ENCODE measurements around the gene NOVA1. TPM values are rescaled to one million over a fixed set of nuclear protein-coding genes. Genes with fewer than 3 reads are reported as not detected.

Gene NOVA1
- total RNA-seq, 1 experiment from 2014 or later: not detected

GRCh38 chr14:26448181-26448855 is 149.5 kb downstream of the NOVA1 start:
- CTCF ChIA-PET: no interaction called here

GRCh38 chr14:26444822-26445221 is 153.0 kb downstream of the NOVA1 start:
- no peak overlapping the region for H3K27ac Mint-ChIP-seq (ENCODE audit: unreplicated experiment)
- no peaks in the 10 kb centered on the region for H3K36me3 Mint-ChIP-seq (ENCODE audit: insufficient read depth, unreplicated experiment)
- intact Hi-C loops (cut with micrococcal nuclease; ENCODE audit: unreplicated experiment): no loop called here
- no TSS peak for BruUV-seq (replicated peaks)
- no peaks in the 10 kb centered on the region for H3K4me1 Mint-ChIP-seq (ENCODE audit: low read depth, unreplicated experiment)
- H3K27me3 Mint-ChIP-seq (ENCODE audit: unreplicated experiment): no peaks in the 10 kb centered on the region
- H3K4me3 Mint-ChIP-seq (ENCODE audit: low read depth, unreplicated experiment): no peak overlapping the region
- DNase-seq: no peak
- no peak for TF ChIP-seq CTCF (IDR thresholded peaks at IDR 0.05; ENCODE audit: unreplicated experiment)
- no peaks in the 10 kb centered on the region for H3K9me3 Mint-ChIP-seq (ENCODE audit: low read depth, unreplicated experiment)
- CTCF ChIA-PET: no interaction called here

More at GRCh38 chr14:26448181-26448855, 149.5 kb downstream of the NOVA1 start:
- BruUV-seq (replicated peaks): no TSS peak
- Mint-ChIP-seq H3K4me1 (ENCODE audit: low read depth, unreplicated experiment) (no peaks in the 10 kb centered on the region), H3K4me3 (ENCODE audit: low read depth, unreplicated experiment) (no peak overlapping the region), H3K27me3 (ENCODE audit: unreplicated experiment) (no peaks in the 10 kb centered on the region), H3K27ac (ENCODE audit: unreplicated experiment) (no peak overlapping the region), H3K36me3 (ENCODE audit: insufficient read depth, unreplicated experiment) (no peaks in the 10 kb centered on the region), H3K9me3 (ENCODE audit: low read depth, unreplicated experiment) (no peaks in the 10 kb centered on the region)
- DNase-seq: no peak
- no peak for TF ChIP-seq CTCF (IDR thresholded peaks at IDR 0.05; ENCODE audit: unreplicated experiment)
- intact Hi-C loops (cut with micrococcal nuclease; ENCODE audit: unreplicated experiment): no loop called here

DNA sequence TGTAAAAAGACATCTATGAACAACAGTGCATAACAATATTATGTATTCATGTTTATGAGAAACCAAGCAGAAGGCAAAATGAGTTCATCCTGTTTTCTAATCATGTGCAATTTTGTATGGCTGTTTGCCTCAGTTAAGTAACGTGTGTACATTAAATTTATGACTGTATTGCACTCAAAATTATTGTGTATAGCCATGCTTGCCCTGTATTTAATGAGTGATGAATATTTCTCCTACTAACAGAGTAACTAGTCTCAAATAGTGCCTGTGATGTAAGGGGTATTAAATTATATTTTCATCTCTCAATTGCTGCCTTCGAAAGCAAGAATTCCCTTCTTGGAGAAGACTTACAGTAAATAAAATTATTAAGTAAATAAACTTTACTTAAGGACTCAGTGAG is 154.2 kb downstream of the NOVA1 start:
- Mint-ChIP-seq H3K4me3 (ENCODE audit: low read depth, unreplicated experiment) (no peak overlapping the region), H3K27me3 (ENCODE audit: unreplicated experiment) (no peaks in the 10 kb centered on the region), H3K27ac (ENCODE audit: unreplicated experiment) (no peak overlapping the region), H3K9me3 (ENCODE audit: low read depth, unreplicated experiment) (no peaks in the 10 kb centered on the region), H3K36me3 (ENCODE audit: insufficient read depth, unreplicated experiment) (no peaks in the 10 kb centered on the region), H3K4me1 (ENCODE audit: low read depth, unreplicated experiment) (no peaks in the 10 kb centered on the region)
- BruUV-seq (replicated peaks): no TSS peak
- CTCF ChIA-PET: no interaction called here
- no peak for TF ChIP-seq CTCF (IDR thresholded peaks at IDR 0.05; ENCODE audit: unreplicated experiment)
- intact Hi-C loops (cut with micrococcal nuclease; ENCODE audit: unreplicated experiment): no loop called here
- DNase-seq: no peak

GRCh38 chr14:26429205-26429604 is 168.6 kb downstream of the NOVA1 start:
- intact Hi-C loops (cut with micrococcal nuclease; ENCODE audit: unreplicated experiment): no loop called here
- H3K36me3 Mint-ChIP-seq (ENCODE audit: insufficient read depth, unreplicated experiment): no peaks in the 10 kb centered on the region
- no peak overlapping the region for H3K27ac Mint-ChIP-seq (ENCODE audit: unreplicated experiment)
- H3K9me3 Mint-ChIP-seq (ENCODE audit: low read depth, unreplicated experiment): no peaks in the 10 kb centered on the region
- H3K4me1 Mint-ChIP-seq (ENCODE audit: low read depth, unreplicated experiment): no peaks in the 10 kb centered on the region
- TF ChIP-seq CTCF (IDR thresholded peaks at IDR 0.05; ENCODE audit: unreplicated experiment): no peak
- DNase-seq: no peak
- H3K4me3 Mint-ChIP-seq (ENCODE audit: low read depth, unreplicated experiment): no peak overlapping the region
- no peaks in the 10 kb centered on the region for H3K27me3 Mint-ChIP-seq (ENCODE audit: unreplicated experiment)
- CTCF ChIA-PET: no interaction called here
- BruUV-seq (replicated peaks): no TSS peak

All from Calu3 (cell line).